ENCODE measurements around the gene INO80. TPM values are rescaled to one million over a fixed set of nuclear protein-coding genes. Genes with fewer than 3 reads are reported as not detected.
"Not testable (repeated sequence)": the region's sequence is repeated elsewhere in the genome, so short reads cannot be mapped to it uniquely, and the experiment has no call there.

INO80 gene
- total RNA-seq, 1 donor from 2014 or later, result 20.6 TPM

- no peak for ATAC-seq
Observed at GRCh38 chr15:40960151-40960885, 155.8 kb downstream of the INO80 start.

DNA sequence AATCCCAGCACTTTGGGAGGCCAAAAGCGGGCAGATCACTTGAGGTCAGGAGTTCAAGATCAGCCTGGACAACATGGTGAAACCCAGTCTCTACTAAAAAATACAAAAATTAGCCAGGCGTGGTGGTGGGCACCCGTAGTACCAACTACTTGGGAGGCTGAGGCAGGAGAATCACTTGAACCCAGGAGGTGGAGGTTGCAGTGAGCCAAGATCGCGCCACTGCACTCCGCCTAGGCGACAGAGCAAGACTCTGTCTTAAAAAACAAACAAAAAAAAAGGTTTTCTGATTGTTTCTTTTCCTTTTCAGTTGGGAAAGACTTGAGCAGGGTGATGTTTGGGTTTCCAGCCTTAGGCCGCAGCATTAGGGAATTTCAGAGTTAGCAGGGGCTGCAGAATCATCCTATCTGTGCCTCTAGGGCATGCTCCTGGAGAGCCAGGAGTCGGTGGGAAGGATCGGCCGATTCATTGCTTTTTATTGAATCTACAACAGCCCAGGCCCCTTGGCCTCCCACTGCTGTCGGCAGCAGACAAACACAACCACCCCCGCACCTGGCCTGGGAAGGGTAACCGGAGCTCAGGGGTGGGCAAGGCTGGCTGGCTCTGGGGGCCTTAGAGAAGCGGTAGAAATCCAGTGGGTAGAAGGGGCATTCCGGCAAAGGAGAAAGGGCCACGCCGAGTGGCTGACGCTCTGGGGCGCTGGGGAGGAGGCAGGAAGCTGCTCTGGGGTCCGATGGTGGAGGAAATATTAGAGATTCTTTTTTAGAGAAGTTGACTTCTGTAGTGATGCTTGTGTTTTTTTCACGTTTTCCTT is 156.5 kb downstream of the INO80 start:
- ATAC-seq, result no peak

- no peak for ATAC-seq
Observed at GRCh38 chr15:40958723-40959122, 157.4 kb downstream of the INO80 start.

GRCh38 chr15:40958146-40958545 is 157.9 kb downstream of the INO80 start:
- no peak for ATAC-seq

GRCh38 chr15:40957581-40958051 is 158.5 kb downstream of the INO80 start:
- ATAC-seq, result no peak

- ATAC-seq, result no peak
Observed at GRCh38 chr15:40957041-40957555, 159.0 kb downstream of the INO80 start.

GRCh38 chr15:40956541-40956982 is 159.5 kb downstream of the INO80 start:
- no peak for ATAC-seq

DNA sequence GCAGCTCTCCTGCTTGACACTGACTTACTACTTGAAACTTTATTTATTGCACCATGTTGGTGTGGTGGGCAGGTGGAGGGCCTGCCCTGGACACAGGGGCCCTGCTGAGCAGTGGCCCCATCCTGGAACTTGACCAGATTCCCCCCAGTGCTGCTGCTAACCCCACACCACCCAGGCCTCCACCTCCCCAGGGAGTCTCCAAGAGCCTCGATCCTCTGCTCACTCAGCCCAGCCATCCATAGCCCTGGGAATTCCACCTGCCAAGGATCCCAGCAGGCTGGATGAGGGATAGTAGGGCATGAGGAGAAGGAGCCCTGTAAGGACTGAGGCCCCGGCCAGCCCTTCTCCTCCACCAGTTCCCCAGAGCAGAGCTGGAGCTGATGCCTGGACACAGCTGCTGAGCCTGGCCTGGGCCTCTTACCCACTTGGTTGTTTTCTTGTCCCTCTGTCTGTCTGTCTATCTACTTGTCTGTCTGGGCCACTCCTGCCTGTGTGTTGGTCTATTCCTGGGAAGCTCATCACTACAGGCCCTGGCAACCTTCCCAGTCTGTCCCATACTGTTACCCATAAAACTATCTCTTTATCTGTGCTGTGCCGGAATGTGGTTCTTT is 160.0 kb downstream of the INO80 start:
- no peak for ATAC-seq

DNA sequence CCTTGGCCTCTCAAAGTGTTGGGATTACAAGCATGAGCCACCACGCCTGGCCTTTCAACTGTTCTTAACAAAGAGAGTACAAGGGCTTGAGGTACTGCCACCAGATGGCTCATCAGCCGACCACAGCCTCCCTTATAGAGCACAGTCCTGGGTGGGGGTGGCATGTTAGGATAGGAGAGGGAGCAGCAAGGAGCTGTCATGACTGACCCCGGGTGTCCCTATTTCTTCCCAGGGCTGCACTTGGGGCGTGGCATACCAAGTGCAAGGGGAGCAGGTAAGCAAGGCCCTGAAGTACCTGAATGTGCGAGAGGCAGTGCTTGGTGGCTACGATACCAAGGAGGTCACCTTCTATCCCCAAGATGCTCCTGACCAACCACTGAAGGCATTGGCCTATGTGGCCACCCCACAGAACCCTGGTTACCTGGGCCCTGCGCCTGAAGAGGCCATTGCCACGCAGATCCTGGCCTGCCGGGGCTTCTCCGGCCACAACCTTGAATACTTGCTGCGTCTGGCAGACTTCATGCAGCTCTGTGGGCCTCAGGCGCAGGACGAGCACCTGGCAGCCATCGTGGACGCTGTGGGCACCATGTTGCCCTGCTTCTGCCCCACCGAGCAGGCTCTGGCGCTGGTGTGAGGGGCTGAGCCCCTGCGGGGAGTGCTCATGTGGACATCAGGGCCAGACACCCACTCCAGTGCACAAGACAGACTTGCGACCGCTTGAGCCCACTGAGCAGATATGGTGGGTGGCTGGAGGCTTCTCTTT is 160.8 kb downstream of the INO80 start:
- no peak for ATAC-seq

- ATAC-seq, result not testable (repeated sequence)
Observed at GRCh38 chr15:40954158-40954848, 161.8 kb downstream of the INO80 start.

DNA sequence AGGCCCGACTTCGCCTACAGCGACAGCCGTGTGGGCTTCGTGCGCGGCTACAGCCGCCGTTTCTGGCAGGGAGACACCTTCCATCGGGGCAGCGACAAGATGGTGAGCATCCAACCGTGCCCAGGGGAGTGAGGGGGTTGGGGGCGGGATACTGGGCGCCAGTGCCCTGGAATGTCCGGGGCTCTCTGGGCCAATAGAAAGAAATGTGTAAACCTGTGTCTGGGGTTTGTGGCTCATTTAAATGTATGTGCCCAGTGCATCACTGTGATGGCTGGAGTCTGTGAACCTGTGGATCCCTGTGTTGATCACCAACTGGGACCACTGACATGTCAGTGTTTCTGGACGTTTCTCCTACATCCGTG is 162.4 kb downstream of the INO80 start:
- no peak for ATAC-seq

- peak; percentile 94 for ATAC-seq
Observed at GRCh38 chr15:40952901-40953712, 163.0 kb downstream of the INO80 start, which contains the start of gene CHAC1. CHAC1 (plus strand) TSS chr15:40953471; CDS start chr15:40953584, 113 bp downstream.

GRCh38 chr15:40952301-40952900 is 163.7 kb downstream of the INO80 start:
- ATAC-seq, result no peak

DNA sequence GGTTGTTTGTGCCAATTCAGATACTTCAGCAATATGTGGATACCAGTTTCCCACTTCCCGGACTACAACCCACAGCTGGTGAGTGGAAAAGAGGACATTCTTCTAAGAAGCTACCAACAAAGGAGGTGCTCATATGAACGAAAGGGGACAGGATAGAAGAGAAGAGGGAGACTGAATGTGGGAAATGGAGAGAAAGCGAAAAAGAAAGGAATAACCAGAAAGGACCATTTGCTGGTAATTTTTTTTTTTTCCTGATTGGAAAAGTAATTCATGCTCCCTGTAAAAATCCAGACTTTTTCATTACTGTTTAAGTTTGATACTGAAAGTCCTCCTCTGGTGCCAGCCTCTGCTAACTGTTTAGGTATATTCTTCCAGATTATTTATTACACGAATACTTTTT is 164.3 kb downstream of the INO80 start:
- ATAC-seq, result no peak

GRCh38 chr15:40949756-40950207 is 166.3 kb downstream of the INO80 start:
- ATAC-seq, result no peak

- ATAC-seq, result no peak
Observed at GRCh38 chr15:40948706-40949473, 167.2 kb downstream of the INO80 start.

DNA sequence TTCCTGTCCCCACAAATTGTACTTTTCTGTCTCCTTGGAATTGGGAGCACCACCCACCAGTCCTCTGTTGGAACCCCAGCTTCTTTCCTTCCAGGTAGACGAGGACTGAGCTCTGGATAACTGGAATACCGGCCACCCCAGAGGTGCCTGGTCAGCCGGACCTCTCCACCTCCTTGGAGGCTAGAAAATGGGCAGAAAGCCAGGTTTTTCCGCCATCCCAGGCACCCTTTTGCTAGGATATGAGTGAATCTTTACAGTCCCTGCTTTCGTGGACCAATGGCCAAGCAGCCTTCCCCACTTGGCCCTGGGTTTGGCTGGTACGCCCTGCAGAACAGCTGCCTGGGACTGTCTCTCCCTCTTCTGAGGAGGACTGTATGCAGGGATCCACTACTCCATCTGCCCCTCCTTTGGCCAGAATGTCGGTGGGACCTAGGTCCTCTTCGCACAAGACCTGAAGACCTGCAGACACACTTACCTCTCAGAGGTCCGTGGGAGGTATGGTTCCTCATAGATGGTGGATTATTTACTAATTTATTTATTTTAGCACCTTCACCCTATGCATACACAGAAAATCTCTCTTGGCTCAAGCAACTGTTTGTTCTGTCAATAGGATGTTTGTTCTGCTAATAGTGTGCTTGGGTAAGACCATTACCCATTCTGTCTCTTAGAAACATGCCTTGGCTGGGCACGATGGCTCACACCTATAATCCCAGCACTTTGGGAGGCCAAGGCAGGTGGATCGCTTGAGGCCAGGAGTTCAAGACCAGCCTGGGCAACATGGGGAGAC is 171.4 kb downstream of the INO80 start:
- no peak for ATAC-seq

- ATAC-seq, result no peak
Observed at GRCh38 chr15:40943764-40944365, 172.2 kb downstream of the INO80 start.

Measured in esophagus mucosa (tissue), 1 donor.